ENCODE results near the gene HP1BP3. TPM values are rescaled to one million over a fixed set of nuclear protein-coding genes. Genes with fewer than 3 reads are reported as not detected.
A peak's percentile ranks its signal among the peaks of the same experiment; 100 is the strongest.

HP1BP3 gene
- total and polyA plus RNA-seq, 2 of the 4 experiments (the other 2 are of a cell fraction), result 88.4 to 151 TPM

DNA sequence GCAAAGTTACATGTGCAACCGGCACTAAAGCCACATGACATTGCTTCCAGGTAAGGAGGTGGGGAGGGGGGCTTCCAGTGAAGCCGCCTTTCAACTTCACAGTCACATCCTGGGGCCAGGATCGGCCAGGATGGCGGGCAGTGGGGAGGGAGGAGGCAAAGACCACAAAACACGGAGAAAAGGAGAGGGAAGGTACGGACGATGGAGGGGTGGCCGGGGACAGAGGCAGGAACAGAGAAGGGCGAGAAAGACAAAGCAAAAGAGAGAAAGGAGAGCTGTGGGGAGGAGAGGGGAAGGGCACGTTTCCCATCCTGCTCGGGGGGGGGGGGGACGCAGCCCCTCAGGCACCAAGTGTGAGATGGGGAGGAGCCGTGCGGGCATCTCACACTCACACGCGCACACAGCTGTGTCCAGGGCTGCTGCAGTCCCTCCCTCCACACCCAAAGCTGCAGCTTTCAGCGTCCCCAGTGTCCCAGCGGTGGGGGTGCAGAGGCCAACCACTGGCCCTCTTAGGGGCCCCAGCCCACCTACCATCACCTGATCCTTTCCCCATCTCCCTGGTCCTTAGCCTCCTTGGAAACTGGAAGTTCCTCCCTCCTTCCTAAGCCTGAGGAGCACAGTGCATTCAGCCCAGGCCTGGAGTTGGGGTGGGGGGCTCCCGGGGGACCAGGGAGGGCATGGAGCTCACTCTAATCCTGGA lies 57.0 kb downstream of the HP1BP3 start:
- TF ChIP-seq, protein P1, sequence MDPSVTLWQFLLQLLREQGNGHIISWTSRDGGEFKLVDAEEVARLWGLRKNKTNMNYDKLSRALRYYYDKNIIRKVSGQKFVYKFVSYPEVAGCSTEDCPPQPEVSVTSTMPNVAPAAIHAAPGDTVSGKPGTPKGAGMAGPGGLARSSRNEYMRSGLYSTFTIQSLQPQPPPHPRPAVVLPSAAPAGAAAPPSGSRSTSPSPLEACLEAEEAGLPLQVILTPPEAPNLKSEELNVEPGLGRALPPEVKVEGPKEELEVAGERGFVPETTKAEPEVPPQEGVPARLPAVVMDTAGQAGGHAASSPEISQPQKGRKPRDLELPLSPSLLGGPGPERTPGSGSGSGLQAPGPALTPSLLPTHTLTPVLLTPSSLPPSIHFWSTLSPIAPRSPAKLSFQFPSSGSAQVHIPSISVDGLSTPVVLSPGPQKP (IDR thresholded peaks at IDR 0.05; ENCODE audit: borderline replicate concordance, low read depth, low read length), result no peak
- TF ChIP-seq MAFK (IDR thresholded peaks at IDR 0.05; ENCODE audit: low read depth, low read length) (no peak), NFE2L2 (IDR thresholded peaks at IDR 0.05; ENCODE audit: low read depth, low read length) (no peak), RAD21 (IDR thresholded peaks at IDR 0.05; ENCODE audit: low read length) (no peak), MXI1 (IDR thresholded peaks at IDR 0.05; ENCODE audit: borderline replicate concordance, low read depth, low read length) (no peak), CHD1 (IDR thresholded peaks at IDR 0.05; ENCODE audit: low read depth, low read length) (no peak)
- TF ChIP-seq, protein P2, sequence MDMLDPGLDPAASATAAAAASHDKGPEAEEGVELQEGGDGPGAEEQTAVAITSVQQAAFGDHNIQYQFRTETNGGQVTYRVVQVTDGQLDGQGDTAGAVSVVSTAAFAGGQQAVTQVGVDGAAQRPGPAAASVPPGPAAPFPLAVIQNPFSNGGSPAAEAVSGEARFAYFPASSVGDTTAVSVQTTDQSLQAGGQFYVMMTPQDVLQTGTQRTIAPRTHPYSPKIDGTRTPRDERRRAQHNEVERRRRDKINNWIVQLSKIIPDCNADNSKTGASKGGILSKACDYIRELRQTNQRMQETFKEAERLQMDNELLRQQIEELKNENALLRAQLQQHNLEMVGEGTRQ (IDR thresholded peaks at IDR 0.05; ENCODE audit: low read depth, low read length), result no peak
- 44% methylated on average over 4 of the region's 19 CpGs; no CpG with 5 or more reads in 1 of the 2 experiments for WGBS, 2 experiments (ENCODE audit: extremely low coverage in 2 of 2, insufficient read length in 1 of 2)
- Histone ChIP-seq H3K9me1 (ENCODE audit: insufficient read depth, low read length) (peaks cover 5% of the 10 kb centered on the region; the same call in 1 of the 2 replicates), H3K14ac (replicated peaks; ENCODE audit: low read depth, low read length) (no peak overlapping the region), H2AK9ac (replicated peaks; ENCODE audit: low read depth, low read length, poor library complexity) (peak overlapping the region; percentile 47), H3K36me3 (ENCODE audit: control insufficient read depth, insufficient read depth, low read length) (no peaks in the 10 kb centered on the region), H3K27ac (ENCODE audit: insufficient read depth, low read length) (no peak overlapping the region), H2BK5ac (ENCODE audit: low read depth, low read length, poor library complexity, severe bottlenecking) (no peak overlapping the region), H2AK5ac (ENCODE audit: low read depth, low read length) (peak overlapping the region; percentile 97), H4K20me1 (ENCODE audit: insufficient read depth, low read length) (no peaks in the 10 kb centered on the region), H3K4me2 (ENCODE audit: low read depth, low read length) (no peak overlapping the region), H3K9ac (ENCODE audit: low read depth, low read length) (no peak overlapping the region), H3K4me1 (ENCODE audit: control insufficient read depth, insufficient read depth, low read length) (peaks cover 12% of the 10 kb centered on the region), H3K18ac (ENCODE audit: low read depth, low read length) (no peak overlapping the region), H3K23ac (ENCODE audit: low read depth, low read length) (no peak overlapping the region), H4K91ac (ENCODE audit: insufficient read depth, low read depth, low read length) (no peak overlapping the region; the same call in 1 of the 2 replicates), H3K4me3 (ENCODE audit: insufficient read depth, low read depth, low read length) (no peak overlapping the region), H3K9me3 (ENCODE audit: control insufficient read depth, insufficient read depth, low read length) (no peaks in the 10 kb centered on the region), H4K8ac (ENCODE audit: low read depth in 2 of 2, low read length in 2 of 2) (no peak overlapping the region), H2BK15ac (ENCODE audit: low read depth, low read length) (no peak overlapping the region), H2BK120ac (ENCODE audit: low read depth, low read length) (no peak overlapping the region; the same call in 1 of the 2 replicates), H3K56ac (ENCODE audit: extremely low read depth, insufficient read depth, low read length) (no peak overlapping the region), H3K79me1 (ENCODE audit: low read depth in 1 of 2, low read length in 2 of 2) (peaks cover 0 to 25% of the 10 kb centered on the region in 2 experiments; a peak in 2 of 4 replicates), H4K5ac (ENCODE audit: low read depth, low read length) (no peak overlapping the region), H3K4ac (ENCODE audit: low read depth, low read length) (peak overlapping the region; percentile 24; the same call in 1 of the 2 replicates), H2AFZ (replicated peaks; ENCODE audit: low read length, poor library complexity) (no peak overlapping the region), H3K27me3 (ENCODE audit: control insufficient read depth, insufficient read depth, low read length) (no peaks in the 10 kb centered on the region), H2BK20ac (ENCODE audit: low read depth, low read length) (no peak overlapping the region; the same call in 1 of the 2 replicates)
- dilution Hi-C loops (cut with HindIII; ENCODE audit: low sequenced_read_pairs, unreplicated experiment), result no loop called here
- ATAC-seq (ENCODE audit: low read depth), result no peak
- in situ Hi-C loops (cut with MboI; ENCODE audit: low sequenced_read_pairs), result no loop called here
- no peak for DNase-seq
- BruUV-seq (replicated peaks), result no TSS peak
- ChIA-PET CTCF (no interaction called here), POLR2A (ENCODE audit: unreplicated experiment) (interaction anchor here (0.5 to 0.6 kb wide), 2 partner anchors 56 to 215 kb away, joined by 3 to 4 read pairs; no protein-coding TSS in a partner anchor)
- intact Hi-C loops (cut with micrococcal nuclease), result no loop called here
